C4-2B (cell line): ENCODE data around the gene SH2D4B.

Source experiments
- CTCF ChIP-seq: fragments of 450-650 bp; conservative IDR thresholded peaks from 2 replicates; pipeline ENCODE4 v1.5.1; 2017; ENCODE audit warnings: mild to moderate bottlenecking
- ZFX ChIP-seq: fragments of 450-650 bp; IDR thresholded peaks from 2 replicates; pipeline ENCODE4 v1.6.1; 2017

DNA sequence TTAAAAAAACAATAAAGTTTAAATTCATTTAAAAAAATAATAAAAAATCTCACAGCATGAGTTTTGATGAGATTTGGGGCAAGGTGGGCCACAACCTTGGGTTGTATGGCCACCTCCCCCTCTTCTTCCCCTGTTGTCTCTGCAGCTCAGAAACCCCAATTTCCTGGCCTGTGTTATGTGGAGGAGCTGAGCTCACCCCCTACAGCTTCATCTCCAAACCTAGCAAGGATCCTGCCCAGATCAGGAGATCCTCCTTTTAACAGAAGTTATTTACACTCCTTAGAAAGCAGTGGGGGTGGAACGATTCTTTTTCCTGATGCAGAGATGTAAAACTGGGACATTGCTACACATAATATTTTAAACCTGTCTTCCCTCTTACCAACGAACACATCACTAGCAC lies 6.9 kb upstream of the SH2D4B start:
- TF ChIP-seq CTCF: no peak
- no peak for TF ChIP-seq ZFX
